Stimulated activated CD4-positive, alpha-beta T cell treated with anti-CD3 and anti-CD28 coated beads, TNF-alpha, amount 100 ng/mL, for 1 hour (primary cell): ENCODE results near the gene HAGH.

Experiments used
- DNase-seq, 3 donors: peaks; one replicate each; pipeline ENCODE4 v3.0.0-alpha.2; 2020; ENCODE audit warnings: low read depth in 3 of 3, low spot score in 1 of 3

Gene HAGH

DNA sequence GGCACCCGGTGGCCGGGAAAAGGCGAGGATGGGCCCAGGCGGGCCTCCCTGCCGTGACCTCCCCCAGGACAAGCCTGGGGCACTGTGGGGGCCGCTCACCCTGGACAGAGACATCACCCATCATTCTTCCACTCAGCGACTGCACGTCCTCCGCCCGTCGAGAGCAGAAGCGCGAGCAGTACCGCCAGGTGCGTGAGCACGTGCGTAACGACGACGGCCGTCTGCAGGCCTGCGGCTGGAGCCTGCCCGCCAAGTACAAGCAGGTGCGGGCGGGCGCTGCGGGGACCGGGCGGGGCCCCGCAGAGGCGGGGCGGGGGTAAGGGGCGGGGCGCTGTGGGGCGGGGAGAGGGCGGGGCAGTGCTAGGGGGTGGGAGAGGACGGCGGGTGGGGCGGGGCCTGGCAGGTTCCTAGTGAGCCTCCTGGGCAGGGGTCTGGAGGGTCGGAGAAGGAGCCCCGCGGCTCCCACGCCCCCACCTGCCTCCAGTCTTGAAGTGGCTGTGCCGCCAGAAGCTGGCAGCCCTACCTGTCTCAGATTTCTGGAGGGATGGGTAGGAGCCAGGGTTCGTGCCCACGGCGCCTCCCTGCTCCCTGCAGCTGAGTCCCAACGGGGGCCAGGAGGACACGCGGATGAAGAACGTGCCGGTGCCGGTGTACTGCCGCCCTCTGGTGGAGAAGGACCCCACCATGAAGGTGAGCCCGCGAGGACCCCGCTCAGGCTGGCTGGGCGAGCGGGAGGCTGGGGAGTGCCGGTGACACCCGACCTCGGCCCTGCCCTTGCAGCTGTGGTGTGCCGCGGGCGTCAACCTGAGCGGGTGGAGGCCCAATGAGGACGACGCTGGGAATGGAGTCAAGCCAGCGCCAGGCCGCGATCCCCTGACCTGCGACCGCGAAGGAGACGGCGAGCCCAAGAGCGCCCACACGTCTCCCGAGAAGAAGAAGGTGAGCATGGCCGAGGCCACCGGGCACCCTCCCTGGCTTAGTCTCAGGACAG lies 62.8 kb downstream of the HAGH start:
- DNase-seq: no peak

DNA sequence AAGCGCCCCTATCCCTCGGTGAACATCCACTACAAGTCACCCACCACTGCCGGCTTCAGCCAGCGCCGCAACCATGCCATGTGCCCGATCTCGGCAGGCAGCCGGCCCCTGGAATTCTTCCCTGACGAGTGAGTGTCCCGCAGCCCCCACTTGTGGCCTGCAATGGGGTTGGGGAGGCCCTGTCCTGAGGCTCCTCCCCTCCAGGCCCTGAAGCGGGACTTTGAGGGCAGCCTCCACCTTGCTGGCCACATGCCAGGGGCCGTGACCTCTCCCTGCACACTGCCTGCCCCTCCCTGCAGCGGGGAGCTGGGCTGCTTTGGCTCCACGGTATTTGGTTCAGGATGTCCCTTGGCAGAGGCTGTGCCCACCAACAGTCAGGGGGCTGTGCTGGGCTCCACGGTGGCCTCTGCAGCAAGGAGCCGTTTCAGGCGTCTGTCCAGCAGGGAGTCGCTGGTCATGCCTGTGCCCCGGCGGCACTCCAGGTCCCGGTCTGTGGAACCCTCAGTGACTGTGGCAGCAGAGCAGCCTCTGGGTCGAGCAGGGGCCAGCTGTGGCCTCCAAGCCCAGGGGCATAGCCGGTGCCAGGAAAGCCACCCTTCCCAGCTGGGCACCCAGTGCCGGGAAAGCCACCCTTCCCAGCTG lies 63.6 kb downstream of the HAGH start:
- DNase-seq: no peak

- no peak for DNase-seq
Observed at GRCh38 chr16:1762196-1762878, 64.3 kb downstream of the HAGH start.

DNA sequence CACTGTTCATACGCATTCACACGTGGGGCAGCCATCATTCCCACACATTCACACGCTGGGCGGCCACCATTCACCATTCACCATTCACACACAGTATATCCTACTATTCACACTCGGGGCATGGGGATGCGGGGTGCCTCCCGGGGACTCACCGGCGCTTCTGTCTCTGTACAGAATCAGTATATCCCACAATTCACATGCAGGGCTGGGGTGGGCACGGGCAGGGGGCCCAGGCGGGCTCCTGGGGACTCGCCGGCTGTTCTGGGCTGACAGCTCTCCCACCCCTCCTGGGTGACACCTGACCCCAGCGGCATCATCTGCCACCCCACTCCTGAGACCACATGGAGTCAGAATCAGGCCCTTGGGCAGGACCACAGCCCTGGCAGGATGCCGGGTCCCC lies 64.9 kb downstream of the HAGH start:
- DNase-seq: no peak

- DNase-seq: no peak
Observed at GRCh38 chr16:1760911-1761310, 65.7 kb downstream of the HAGH start.

GRCh38 chr16:1759511-1759910 lies 67.1 kb downstream of the HAGH start:
- DNase-seq: no peak

DNA sequence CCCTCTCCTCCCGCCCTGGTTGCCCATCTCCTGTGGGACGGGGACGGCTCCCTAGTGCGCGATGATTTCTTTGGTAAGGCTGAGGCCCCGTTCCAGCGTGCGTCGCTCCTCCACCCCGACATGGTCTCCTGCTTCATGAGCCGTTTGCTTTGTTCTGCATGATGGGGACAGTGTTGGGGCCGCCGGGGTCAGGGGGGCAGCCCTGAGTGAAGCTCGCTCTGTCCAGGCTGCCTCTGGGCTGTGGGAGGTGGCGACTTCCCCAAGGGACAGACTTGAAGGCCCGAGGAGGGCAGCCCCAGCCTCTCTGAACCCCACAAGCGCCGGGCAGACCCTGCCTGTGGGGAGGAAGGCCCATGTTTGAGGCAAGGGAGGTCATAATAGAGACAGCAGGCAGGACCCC lies 67.7 kb downstream of the HAGH start:
- no peak for DNase-seq

DNA sequence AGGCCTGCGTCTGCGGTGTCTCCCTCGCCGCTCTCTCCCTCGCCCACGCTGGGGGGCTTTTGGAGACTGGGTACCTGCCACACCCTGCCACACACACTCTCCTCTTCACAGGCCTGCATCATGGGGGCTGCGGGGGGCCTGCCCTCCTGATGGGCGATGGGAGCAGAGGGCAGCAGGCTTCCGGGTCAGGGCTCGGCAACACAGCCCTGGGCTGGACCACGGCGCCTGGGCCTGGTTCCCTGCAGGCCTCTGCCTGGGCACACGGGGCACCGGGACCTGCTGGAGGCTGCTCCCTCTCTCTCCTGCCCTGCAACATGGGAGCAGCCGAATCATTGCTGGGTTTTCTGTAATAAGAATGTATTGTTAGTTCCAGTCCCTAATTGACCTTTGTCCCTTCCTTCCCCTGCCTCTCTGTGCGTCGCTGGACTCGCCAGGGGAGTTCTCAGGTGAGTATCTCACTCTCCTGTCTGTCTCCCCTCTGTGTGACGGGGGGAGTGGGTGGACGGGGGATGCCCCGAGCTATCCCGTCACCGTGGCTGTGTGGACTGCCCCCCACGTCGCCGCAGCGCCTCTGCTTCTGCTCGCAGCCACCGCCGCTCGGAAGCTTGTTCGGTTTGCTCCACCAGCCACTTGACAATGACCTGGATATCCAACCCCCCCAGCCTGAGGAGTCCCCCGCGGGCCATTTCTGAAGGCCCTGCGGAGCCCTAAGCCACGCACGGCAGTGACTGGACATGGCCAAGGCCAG lies 68.7 kb downstream of the HAGH start:
- no peak for DNase-seq
